Activated naive CD8-positive, alpha-beta T cell treated with anti-CD3 and anti-CD28 coated beads, Interleukin-2, amount 50 U/mL, for 24 hours (primary cell): Measurements from ENCODE around the gene PDCD1LG2.
"Not testable (repeated sequence)": the region's sequence is repeated elsewhere in the genome, so short reads cannot be mapped to it uniquely, and the experiment has no call there.

Experiments
- ATAC-seq: fragments of 150-1000 bp; cut with Tn5 transposase; one replicate; pipeline ENCODE4 v1.10.0; 2021
- DNase-seq: peaks from one replicate; pipeline ENCODE4 v3.0.0; 2021
- H3K27ac Mint-ChIP-seq: one replicate; pipeline ENCODE4 v1.8.0; 2021; ENCODE audit warnings: mild to moderate bottlenecking, mixed read lengths
- H3K27me3 Mint-ChIP-seq: one replicate; pipeline ENCODE4 v1.8.0; 2021; ENCODE audit warnings: mixed read lengths
- H3K36me3 Mint-ChIP-seq: one replicate; pipeline ENCODE4 v1.8.0; 2021; ENCODE audit warnings: low read depth, mixed read lengths
- H3K4me1 Mint-ChIP-seq: one replicate; pipeline ENCODE4 v1.8.0; 2021; ENCODE audit warnings: mixed read lengths
- H3K4me3 Mint-ChIP-seq: one replicate; pipeline ENCODE4 v1.8.0; 2021; ENCODE audit warnings: mild to moderate bottlenecking, moderate library complexity, mixed read lengths
- H3K9me3 Mint-ChIP-seq: one replicate; pipeline ENCODE4 v1.8.0; 2021; ENCODE audit warnings: mixed read lengths

PDCD1LG2 gene

GRCh38 chr9:5510360-5510931, at the start of gene PDCD1LG2:
Gene PDCD1LG2 (plus strand): TSS chr9:5510531. CDS start chr9:5522547, 12,016 bp downstream.
- Mint-ChIP-seq H3K4me3 (peak within 1 kb of the TSS; percentile 73), H3K27ac (peak within 1 kb of the TSS; percentile 84), H3K9me3 (no peaks in the 10 kb centered on the region), H3K36me3 (no peaks in the 10 kb centered on the region), H3K4me1 (peaks cover 50% of the 10 kb centered on the region), H3K27me3 (peaks cover 2% of the 10 kb centered on the region)
- peak; percentile 86 for ATAC-seq
- peak; percentile 50 for DNase-seq

GRCh38 chr9:5464831-5465330, 45.5 kb upstream of the PDCD1LG2 start:
- not testable (repeated sequence) for H3K27me3 Mint-ChIP-seq, H3K27ac Mint-ChIP-seq, H3K4me3 Mint-ChIP-seq, ATAC-seq, H3K9me3 Mint-ChIP-seq, DNase-seq
- Mint-ChIP-seq H3K36me3 (peaks cover 75% of the 10 kb centered on the region), H3K4me1 (peaks cover 35% of the 10 kb centered on the region)

- H3K4me1 Mint-ChIP-seq = peaks cover 33% of the 10 kb centered on the region
- ATAC-seq (no peak), DNase-seq (no peak)
- no peak overlapping the region for H3K4me3 Mint-ChIP-seq
- no peak overlapping the region for H3K27ac Mint-ChIP-seq
- no peaks in the 10 kb centered on the region for H3K27me3 Mint-ChIP-seq
- H3K9me3 Mint-ChIP-seq = no peaks in the 10 kb centered on the region
- peaks cover 70% of the 10 kb centered on the region for H3K36me3 Mint-ChIP-seq
Measured at GRCh38 chr9:5466005-5466404, 44.3 kb upstream of the PDCD1LG2 start.

GRCh38 chr9:5466766-5467165, 43.6 kb upstream of the PDCD1LG2 start:
- no peaks in the 10 kb centered on the region for H3K9me3 Mint-ChIP-seq
- H3K27me3 Mint-ChIP-seq = no peaks in the 10 kb centered on the region
- DNase-seq (no peak), ATAC-seq (no peak)
- H3K4me3 Mint-ChIP-seq = no peak overlapping the region
- H3K36me3 Mint-ChIP-seq = peaks cover 65% of the 10 kb centered on the region
- H3K27ac Mint-ChIP-seq = no peak overlapping the region
- H3K4me1 Mint-ChIP-seq = peaks cover 32% of the 10 kb centered on the region

GRCh38 chr9:5468850-5469249, 41.5 kb upstream of the PDCD1LG2 start:
- Mint-ChIP-seq H3K4me3 (no peak overlapping the region), H3K27me3 (no peaks in the 10 kb centered on the region), H3K4me1 (peaks cover 29% of the 10 kb centered on the region), H3K27ac (no peak overlapping the region), H3K9me3 (no peaks in the 10 kb centered on the region), H3K36me3 (peaks cover 50% of the 10 kb centered on the region)
- DNase-seq (no peak), ATAC-seq (no peak)

GRCh38 chr9:5470122-5470521, 40.2 kb upstream of the PDCD1LG2 start:
- H3K27me3 Mint-ChIP-seq = no peaks in the 10 kb centered on the region
- no peak overlapping the region for H3K4me3 Mint-ChIP-seq
- no peak overlapping the region for H3K27ac Mint-ChIP-seq
- DNase-seq (no peak), ATAC-seq (no peak)
- H3K4me1 Mint-ChIP-seq = peaks cover 27% of the 10 kb centered on the region
- H3K9me3 Mint-ChIP-seq = no peaks in the 10 kb centered on the region
- peaks cover 42% of the 10 kb centered on the region for H3K36me3 Mint-ChIP-seq

- Mint-ChIP-seq H3K36me3 (peaks cover 36% of the 10 kb centered on the region), H3K9me3 (no peaks in the 10 kb centered on the region), H3K4me1 (peaks cover 22% of the 10 kb centered on the region), H3K27me3 (no peaks in the 10 kb centered on the region), H3K4me3 (no peak overlapping the region), H3K27ac (peak overlapping the region; percentile 13)
- ATAC-seq (peak; percentile 65), DNase-seq (no peak)
Measured at GRCh38 chr9:5470816-5471215, 39.5 kb upstream of the PDCD1LG2 start.

GRCh38 chr9:5475611-5476010, 34.7 kb upstream of the PDCD1LG2 start:
- not testable (repeated sequence) for H3K4me3 Mint-ChIP-seq, H3K9me3 Mint-ChIP-seq, H3K27ac Mint-ChIP-seq, H3K36me3 Mint-ChIP-seq, DNase-seq, ATAC-seq, H3K27me3 Mint-ChIP-seq
- H3K4me1 Mint-ChIP-seq = peaks cover 24% of the 10 kb centered on the region

- Mint-ChIP-seq H3K27ac (peak overlapping the region; percentile 57), H3K27me3 (no peaks in the 10 kb centered on the region), H3K9me3 (peaks cover 10% of the 10 kb centered on the region), H3K4me3 (no peak overlapping the region), H3K36me3 (no peaks in the 10 kb centered on the region), H3K4me1 (peaks cover 16% of the 10 kb centered on the region)
- peak; percentile 84 for ATAC-seq
- DNase-seq = no peak
Measured at GRCh38 chr9:5478206-5478605, 32.1 kb upstream of the PDCD1LG2 start.

- H3K27me3 Mint-ChIP-seq = no peaks in the 10 kb centered on the region
- H3K4me1 Mint-ChIP-seq = peaks cover 16% of the 10 kb centered on the region
- DNase-seq (no peak), ATAC-seq (no peak)
- peaks cover 10% of the 10 kb centered on the region for H3K9me3 Mint-ChIP-seq
- H3K36me3 Mint-ChIP-seq = no peaks in the 10 kb centered on the region
- H3K27ac Mint-ChIP-seq = no peak overlapping the region
- H3K4me3 Mint-ChIP-seq = no peak overlapping the region
Measured at GRCh38 chr9:5479994-5480694, 30.2 kb upstream of the PDCD1LG2 start.

GRCh38 chr9:5480919-5481318, 29.4 kb upstream of the PDCD1LG2 start:
- H3K27me3 Mint-ChIP-seq = no peaks in the 10 kb centered on the region

GRCh38 chr9:5481322-5482040, 28.9 kb upstream of the PDCD1LG2 start:
- H3K27ac Mint-ChIP-seq = no peak overlapping the region

More at GRCh38 chr9:5480919-5481318, 29.4 kb upstream of the PDCD1LG2 start:
- Mint-ChIP-seq H3K4me3 (no peak overlapping the region), H3K36me3 (no peaks in the 10 kb centered on the region), H3K27ac (no peak overlapping the region), H3K4me1 (peaks cover 16% of the 10 kb centered on the region), H3K9me3 (peaks cover 10% of the 10 kb centered on the region)
- DNase-seq (no peak), ATAC-seq (no peak)

GRCh38 chr9:5482194-5482593, 28.1 kb upstream of the PDCD1LG2 start:
- Mint-ChIP-seq H3K36me3 (no peaks in the 10 kb centered on the region), H3K27me3 (no peaks in the 10 kb centered on the region), H3K27ac (no peak overlapping the region), H3K4me3 (no peak overlapping the region), H3K9me3 (peaks cover 4% of the 10 kb centered on the region), H3K4me1 (peaks cover 16% of the 10 kb centered on the region)
- ATAC-seq (no peak), DNase-seq (no peak)

More at GRCh38 chr9:5481322-5482040, 28.9 kb upstream of the PDCD1LG2 start:
- Mint-ChIP-seq H3K4me1 (peaks cover 16% of the 10 kb centered on the region), H3K9me3 (peaks cover 5% of the 10 kb centered on the region), H3K27me3 (no peaks in the 10 kb centered on the region), H3K36me3 (no peaks in the 10 kb centered on the region), H3K4me3 (no peak overlapping the region)
- no peak for DNase-seq
- no peak for ATAC-seq

- no peak overlapping the region for H3K4me3 Mint-ChIP-seq
- ATAC-seq = no peak
Measured at GRCh38 chr9:5483306-5483705, 27.0 kb upstream of the PDCD1LG2 start.

More at GRCh38 chr9:5483306-5483705, 27.0 kb upstream of the PDCD1LG2 start:
- DNase-seq = no peak
- peaks cover 10% of the 10 kb centered on the region for H3K4me1 Mint-ChIP-seq
- peaks cover 3% of the 10 kb centered on the region for H3K9me3 Mint-ChIP-seq
- no peaks in the 10 kb centered on the region for H3K27me3 Mint-ChIP-seq
- H3K36me3 Mint-ChIP-seq = no peaks in the 10 kb centered on the region
- no peak overlapping the region for H3K27ac Mint-ChIP-seq
